Effector memory CD8-positive, alpha-beta T cell (primary cell): ENCODE data around the gene C10orf88.

Experiments
- ATAC-seq: fragments of 150-1000 bp; cut with Tn5 transposase; replicated peaks from 2 replicates; pipeline ENCODE4 v1.10.0; 2021; ENCODE audit warnings: mild to moderate bottlenecking, moderate library complexity
- DNase-seq, 3 experiments: peaks; one replicate each; pipeline ENCODE4 v3.0.0; 2021
- H3K27ac Mint-ChIP-seq, 2 donors: one replicate each; pipeline ENCODE4 v1.8.0; 2022; ENCODE audit warnings: mild to moderate bottlenecking in 2 of 2, mixed read lengths in 2 of 2, moderate library complexity in 2 of 2
- H3K27me3 Mint-ChIP-seq, 2 donors: one replicate each; pipeline ENCODE4 v1.8.0; 2022; ENCODE audit warnings: mixed read lengths in 2 of 2
- H3K36me3 Mint-ChIP-seq: one replicate; pipeline ENCODE4 v1.8.0; 2022; ENCODE audit warnings: mild to moderate bottlenecking, moderate library complexity, mixed read lengths; ENCODE audit not compliant: insufficient read depth
- H3K4me1 Mint-ChIP-seq, 2 donors: one replicate each; pipeline ENCODE4 v1.8.0; 2022; ENCODE audit warnings: low read depth in 2 of 2, mixed read lengths in 2 of 2
- H3K4me3 Mint-ChIP-seq, 2 donors: one replicate each; pipeline ENCODE4 v1.8.0; 2022; ENCODE audit warnings: mild to moderate bottlenecking in 2 of 2, mixed read lengths in 2 of 2, moderate library complexity in 2 of 2
- H3K9me3 Mint-ChIP-seq, 2 donors: one replicate each; pipeline ENCODE4 v1.8.0; 2022; ENCODE audit warnings: mixed read lengths in 2 of 2
- total RNA-seq, 9 experiments: gene quantifications; one replicate each; lab custom pipeline; 2026; lab: John Stamatoyannopoulos, UW

The C10orf88 gene
- total RNA-seq = 4.0 to 15.6 (median 11.2) reads per million in 9 experiments

GRCh38 chr10:122953902-122954730, at the start of gene C10orf88:
C10orf88 (minus strand) TSS chr10:122954227; CDS start chr10:122954178, 49 bp downstream.
- ATAC-seq (peak; percentile 96), DNase-seq (peak; percentile 91 to 94 (median 93))
- Mint-ChIP-seq H3K36me3 (peaks cover 6% of the 10 kb centered on the region), H3K9me3 (peaks cover 0 to 3% of the 10 kb centered on the region in 2 donors), H3K27ac (peak within 1 kb of the TSS; percentile 70 to 95), H3K27me3 (no peaks in the 10 kb centered on the region), H3K4me3 (peak within 1 kb of the TSS; percentile 78 to 92), H3K4me1 (peaks cover 20 to 28% of the 10 kb centered on the region in 2 donors)

- ATAC-seq (no peak), DNase-seq (no peak)
- H3K27me3 Mint-ChIP-seq = no peaks in the 10 kb centered on the region
- H3K27ac Mint-ChIP-seq = peak overlapping the region; percentile 76 to 89
- peaks cover 16 to 47% of the 10 kb centered on the region in 2 donors for H3K4me1 Mint-ChIP-seq
- peaks cover 25% of the 10 kb centered on the region for H3K36me3 Mint-ChIP-seq
- H3K9me3 Mint-ChIP-seq = no peaks in the 10 kb centered on the region
- peak overlapping the region in 1 of 2 donors; percentile 12 for H3K4me3 Mint-ChIP-seq
Observed at GRCh38 chr10:123001370-123001769, 47.3 kb upstream of the C10orf88 start.

- H3K36me3 Mint-ChIP-seq = peaks cover 37% of the 10 kb centered on the region
- peak overlapping the region; percentile 33 to 75 for H3K27ac Mint-ChIP-seq
- peaks cover 20 to 35% of the 10 kb centered on the region in 2 donors for H3K4me1 Mint-ChIP-seq
- no peaks in the 10 kb centered on the region for H3K27me3 Mint-ChIP-seq
- ATAC-seq (no peak), DNase-seq (no peak)
- H3K4me3 Mint-ChIP-seq = no peak overlapping the region
- no peaks in the 10 kb centered on the region for H3K9me3 Mint-ChIP-seq
Observed at GRCh38 chr10:123000155-123000554, 46.1 kb upstream of the C10orf88 start.

GRCh38 chr10:122999347-122999746, 45.3 kb upstream of the C10orf88 start:
- ATAC-seq (peak; percentile 55), DNase-seq (no peak)
- Mint-ChIP-seq H3K27ac (peak overlapping the region; percentile 33 to 75), H3K4me1 (peaks cover 21 to 35% of the 10 kb centered on the region in 2 donors), H3K4me3 (peak overlapping the region in 1 of 2 donors; percentile 23), H3K36me3 (peaks cover 46% of the 10 kb centered on the region), H3K9me3 (no peaks in the 10 kb centered on the region), H3K27me3 (no peaks in the 10 kb centered on the region)

GRCh38 chr10:122998934-122999333, 44.9 kb upstream of the C10orf88 start:
- Mint-ChIP-seq H3K9me3 (no peaks in the 10 kb centered on the region), H3K27me3 (no peaks in the 10 kb centered on the region), H3K4me1 (peaks cover 21 to 35% of the 10 kb centered on the region in 2 donors), H3K4me3 (no peak overlapping the region), H3K27ac (peak overlapping the region in 1 of 2 donors; percentile 56), H3K36me3 (peaks cover 49% of the 10 kb centered on the region)
- no peak for ATAC-seq
- DNase-seq = no peak

- Mint-ChIP-seq H3K9me3 (no peaks in the 10 kb centered on the region), H3K4me1 (peaks cover 21 to 35% of the 10 kb centered on the region in 2 donors), H3K27ac (peak overlapping the region in 1 of 2 donors; percentile 56), H3K27me3 (no peaks in the 10 kb centered on the region), H3K36me3 (peaks cover 52% of the 10 kb centered on the region), H3K4me3 (no peak overlapping the region)
- ATAC-seq (no peak), DNase-seq (no peak)
Observed at GRCh38 chr10:122998360-122998917, 44.4 kb upstream of the C10orf88 start.

GRCh38 chr10:122997864-122998263, 43.8 kb upstream of the C10orf88 start:
- no peak for ATAC-seq

GRCh38 chr10:122995936-122996335, 41.9 kb upstream of the C10orf88 start:
- ATAC-seq = no peak
- Mint-ChIP-seq H3K27ac (peak overlapping the region; percentile 10 to 75), H3K36me3 (peaks cover 64% of the 10 kb centered on the region), H3K4me3 (no peak overlapping the region), H3K9me3 (no peaks in the 10 kb centered on the region), H3K4me1 (peaks cover 15 to 27% of the 10 kb centered on the region in 2 donors), H3K27me3 (no peaks in the 10 kb centered on the region)
- DNase-seq = no peak

More at GRCh38 chr10:122997864-122998263, 43.8 kb upstream of the C10orf88 start:
- DNase-seq = no peak
- Mint-ChIP-seq H3K9me3 (no peaks in the 10 kb centered on the region), H3K4me3 (no peak overlapping the region), H3K4me1 (peaks cover 21 to 35% of the 10 kb centered on the region in 2 donors), H3K36me3 (peaks cover 54% of the 10 kb centered on the region), H3K27ac (no peak overlapping the region), H3K27me3 (no peaks in the 10 kb centered on the region)

- DNase-seq = no peak
- Mint-ChIP-seq H3K27ac (peak overlapping the region in 1 of 2 donors; percentile 51), H3K4me3 (no peak overlapping the region), H3K4me1 (peaks cover 4 to 9% of the 10 kb centered on the region in 2 donors), H3K36me3 (peaks cover 75% of the 10 kb centered on the region), H3K27me3 (no peaks in the 10 kb centered on the region), H3K9me3 (no peaks in the 10 kb centered on the region)
- no peak for ATAC-seq
Observed at GRCh38 chr10:122993797-122994336, 39.8 kb upstream of the C10orf88 start.

- Mint-ChIP-seq H3K27ac (no peak overlapping the region), H3K27me3 (no peaks in the 10 kb centered on the region), H3K9me3 (no peaks in the 10 kb centered on the region), H3K4me1 (peaks cover 0 to 4% of the 10 kb centered on the region in 2 donors), H3K36me3 (peaks cover 66% of the 10 kb centered on the region), H3K4me3 (no peak overlapping the region)
- DNase-seq (no peak), ATAC-seq (no peak)
Observed at GRCh38 chr10:122992031-122992585, 38.1 kb upstream of the C10orf88 start.

GRCh38 chr10:122990278-122990677, 36.3 kb upstream of the C10orf88 start:
- peaks cover 0 to 2% of the 10 kb centered on the region in 2 donors for H3K4me1 Mint-ChIP-seq
- DNase-seq (no peak), ATAC-seq (no peak)
- no peaks in the 10 kb centered on the region for H3K27me3 Mint-ChIP-seq
- H3K9me3 Mint-ChIP-seq = no peaks in the 10 kb centered on the region
- peaks cover 52% of the 10 kb centered on the region for H3K36me3 Mint-ChIP-seq
- no peak overlapping the region for H3K4me3 Mint-ChIP-seq
- peak overlapping the region; percentile 69 to 70 for H3K27ac Mint-ChIP-seq

GRCh38 chr10:122988501-122988900, 34.5 kb upstream of the C10orf88 start:
- Mint-ChIP-seq H3K9me3 (no peaks in the 10 kb centered on the region), H3K36me3 (peaks cover 39% of the 10 kb centered on the region), H3K4me3 (no peak overlapping the region), H3K4me1 (no peaks in the 10 kb centered on the region), H3K27me3 (no peaks in the 10 kb centered on the region), H3K27ac (peak overlapping the region in 1 of 2 donors; percentile 19)
- ATAC-seq (no peak), DNase-seq (no peak)

GRCh38 chr10:122986335-122986734, 32.3 kb upstream of the C10orf88 start:
- Mint-ChIP-seq H3K9me3 (no peaks in the 10 kb centered on the region), H3K4me1 (peaks cover 0 to 6% of the 10 kb centered on the region in 2 donors), H3K4me3 (no peak overlapping the region), H3K36me3 (peaks cover 24% of the 10 kb centered on the region), H3K27ac (no peak overlapping the region), H3K27me3 (no peaks in the 10 kb centered on the region)
- ATAC-seq (no peak), DNase-seq (no peak)
